ENCODE results near the gene WFIKKN1.

Gene WFIKKN1

DNA sequence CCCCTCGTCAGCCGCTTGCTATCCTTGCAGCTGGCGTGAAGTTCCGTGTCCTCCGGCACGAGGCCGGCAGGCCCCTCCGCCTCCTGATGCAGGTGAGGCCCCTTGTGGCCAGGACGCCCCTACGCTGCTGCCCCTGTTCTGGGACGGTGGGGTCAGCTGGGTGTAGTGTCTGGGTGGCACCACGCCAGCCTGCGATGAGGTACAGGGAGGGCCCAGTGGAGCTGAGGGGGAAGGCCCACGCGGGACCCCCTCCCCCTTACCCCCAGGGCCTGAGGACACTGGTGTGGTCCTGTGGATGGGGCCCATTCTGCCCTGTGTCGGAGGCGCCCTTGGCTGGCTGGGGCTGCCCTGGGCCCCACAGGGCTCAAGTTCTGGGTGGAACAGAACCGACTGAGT, 48.6 kb upstream of the WFIKKN1 start (continued):
- TF ChIP-seq PRDM10 (tag by site-specific recombination; IDR thresholded peaks at IDR 0.05) (peak; percentile 44; the same call in 1 of the 2 replicates), ZNF10 (tag by site-specific recombination; IDR thresholded peaks at IDR 0.05) (peak; percentile 80), PATZ1 (tag by site-specific recombination; IDR thresholded peaks at IDR 0.05) (no peak), ZNF549 (tag by site-specific recombination; IDR thresholded peaks at IDR 0.05) (no peak), GLIS2 (tag by site-specific recombination; IDR thresholded peaks at IDR 0.05) (peak; percentile 54), ZNF211 (tag by site-specific recombination; IDR thresholded peaks at IDR 0.05; ENCODE audit: low read depth) (no peak), ZNF354C (tag by site-specific recombination; IDR thresholded peaks at IDR 0.05; ENCODE audit: borderline replicate concordance, low read depth) (no peak), ZNF133 (tag by site-specific recombination; IDR thresholded peaks at IDR 0.05) (no peak), ZBTB7A (tag by site-specific recombination; IDR thresholded peaks at IDR 0.05; ENCODE audit: low read depth) (0 out of 2 replicates have a peak, but pooled peaks have one; percentile 48), ZNF146 (tag by site-specific recombination; IDR thresholded peaks at IDR 0.05) (no peak), REST (tag by site-specific recombination; IDR thresholded peaks at IDR 0.05) (no peak), GLI4 (tag by site-specific recombination; IDR thresholded peaks at IDR 0.05) (no peak), ZNF175 (tag by site-specific recombination; IDR thresholded peaks at IDR 0.05) (no peak)
- TF ChIP-seq, protein P1, sequence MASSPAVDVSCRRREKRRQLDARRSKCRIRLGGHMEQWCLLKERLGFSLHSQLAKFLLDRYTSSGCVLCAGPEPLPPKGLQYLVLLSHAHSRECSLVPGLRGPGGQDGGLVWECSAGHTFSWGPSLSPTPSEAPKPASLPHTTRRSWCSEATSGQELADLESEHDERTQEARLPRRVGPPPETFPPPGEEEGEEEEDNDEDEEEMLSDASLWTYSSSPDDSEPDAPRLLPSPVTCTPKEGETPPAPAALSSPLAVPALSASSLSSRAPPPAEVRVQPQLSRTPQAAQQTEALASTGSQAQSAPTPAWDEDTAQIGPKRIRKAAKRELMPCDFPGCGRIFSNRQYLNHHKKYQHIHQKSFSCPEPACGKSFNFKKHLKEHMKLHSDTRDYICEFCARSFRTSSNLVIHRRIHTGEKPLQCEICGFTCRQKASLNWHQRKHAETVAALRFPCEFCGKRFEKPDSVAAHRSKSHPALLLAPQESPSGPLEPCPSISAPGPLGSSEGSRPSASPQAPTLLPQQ (tag by site-specific recombination; IDR thresholded peaks at IDR 0.05): 0 out of 2 replicates have a peak, but pooled peaks have one; percentile 23
- TF ChIP-seq, protein P2, sequence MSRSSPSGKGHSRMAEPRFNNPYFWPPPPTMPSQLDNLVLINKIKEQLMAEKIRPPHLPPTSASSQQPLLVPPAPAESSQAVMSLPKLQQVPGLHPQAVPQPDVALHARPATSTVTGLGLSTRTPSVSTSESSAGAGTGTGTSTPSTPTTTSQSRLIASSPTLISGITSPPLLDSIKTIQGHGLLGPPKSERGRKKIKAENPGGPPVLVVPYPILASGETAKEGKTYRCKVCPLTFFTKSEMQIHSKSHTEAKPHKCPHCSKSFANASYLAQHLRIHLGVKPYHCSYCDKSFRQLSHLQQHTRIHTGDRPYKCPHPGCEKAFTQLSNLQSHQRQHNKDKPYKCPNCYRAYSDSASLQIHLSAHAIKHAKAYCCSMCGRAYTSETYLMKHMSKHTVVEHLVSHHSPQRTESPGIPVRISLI (tag by site-specific recombination; IDR thresholded peaks at IDR 0.05): no peak

Measured in HEK293 (cell line).